CD4-positive, alpha-beta T cell treated with Interleukin-2 at 100 ng/mL for 4 hours (primary cell): Measurements from ENCODE around the gene SEPSECS.

ENCODE experiments used
- DNase-seq: peaks from one replicate; pipeline ENCODE4 v3.0.0-alpha.2; 2020; ENCODE audit warnings: low spot score

SEPSECS gene

DNA sequence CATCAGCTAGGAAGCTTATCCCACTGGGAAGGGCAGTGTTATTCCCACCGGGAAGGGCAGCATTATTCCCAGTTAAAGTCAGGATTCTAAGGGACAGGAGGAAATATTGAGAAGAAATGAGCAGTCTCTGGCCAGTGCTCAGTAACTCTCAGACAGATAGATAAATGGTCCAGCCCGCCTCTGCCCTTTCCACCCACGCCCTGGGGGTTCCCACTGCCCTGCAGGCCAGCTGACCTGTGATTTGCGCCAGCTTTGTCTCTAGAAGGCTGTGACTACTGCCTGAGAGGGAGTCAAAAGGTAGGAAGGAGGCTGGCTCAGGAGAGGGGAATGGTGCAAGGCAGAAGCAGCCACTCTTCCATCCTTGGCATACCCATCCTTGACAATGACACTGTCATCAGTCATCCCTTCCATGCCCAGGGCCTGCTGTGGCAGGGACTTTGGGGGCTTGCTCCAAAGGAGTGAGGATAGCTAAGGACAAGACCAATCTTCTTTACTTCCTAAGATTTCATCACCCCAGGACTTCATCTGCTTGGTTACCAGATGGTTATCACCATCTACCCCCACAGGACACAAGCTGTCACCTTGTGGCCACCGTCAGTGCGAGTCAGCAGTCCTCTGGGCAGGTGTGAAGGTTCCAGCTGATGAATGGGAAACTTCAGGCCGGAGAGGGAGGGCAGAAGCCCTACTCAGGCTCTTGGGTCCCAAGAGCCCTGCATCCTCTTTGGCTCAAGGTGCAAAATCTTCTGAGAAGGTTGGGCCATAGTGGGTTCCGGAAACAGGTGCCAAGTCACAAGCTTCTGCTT, 49.5 kb downstream of the SEPSECS start:
- DNase-seq = no peak

DNA sequence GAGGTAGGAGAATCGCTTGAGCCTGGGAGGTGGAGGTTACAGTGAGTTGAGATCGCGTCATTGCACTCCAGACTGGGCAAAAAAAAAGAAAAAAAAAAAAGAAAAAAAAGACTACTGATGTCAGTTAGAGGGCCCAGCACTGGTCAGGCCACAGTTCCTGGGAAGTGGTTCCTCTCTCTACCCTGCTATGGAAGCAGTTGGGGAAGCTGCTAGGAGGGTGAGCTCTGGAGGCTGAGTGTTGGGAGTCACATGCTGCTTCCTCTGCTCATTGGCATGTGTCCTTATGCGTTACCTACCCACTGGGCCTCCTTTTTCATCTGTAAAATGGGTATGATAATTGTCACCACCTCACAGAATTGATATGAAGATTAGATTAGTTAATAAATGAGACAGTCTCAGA, 50.7 kb downstream of the SEPSECS start:
- no peak for DNase-seq

DNA sequence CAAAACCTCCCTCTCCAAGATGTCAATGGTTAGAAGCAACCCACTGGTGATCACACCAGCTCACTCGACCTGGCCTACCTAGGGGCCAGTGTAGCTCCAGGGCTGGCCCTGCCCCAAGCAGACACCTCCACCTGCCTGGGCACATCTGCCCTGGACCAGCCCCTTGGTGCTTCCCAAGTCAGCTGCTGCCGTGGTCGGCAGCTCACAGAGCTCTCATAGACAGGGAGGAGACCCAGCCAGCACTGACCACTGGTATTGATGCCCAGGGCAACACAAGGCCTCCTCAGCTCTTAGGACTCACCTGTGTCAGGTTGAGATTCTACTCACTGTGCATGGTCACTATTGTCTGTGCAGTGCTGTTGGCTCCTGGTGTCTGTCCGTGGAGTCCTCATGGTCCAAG, 51.7 kb downstream of the SEPSECS start:
- no peak for DNase-seq

DNA sequence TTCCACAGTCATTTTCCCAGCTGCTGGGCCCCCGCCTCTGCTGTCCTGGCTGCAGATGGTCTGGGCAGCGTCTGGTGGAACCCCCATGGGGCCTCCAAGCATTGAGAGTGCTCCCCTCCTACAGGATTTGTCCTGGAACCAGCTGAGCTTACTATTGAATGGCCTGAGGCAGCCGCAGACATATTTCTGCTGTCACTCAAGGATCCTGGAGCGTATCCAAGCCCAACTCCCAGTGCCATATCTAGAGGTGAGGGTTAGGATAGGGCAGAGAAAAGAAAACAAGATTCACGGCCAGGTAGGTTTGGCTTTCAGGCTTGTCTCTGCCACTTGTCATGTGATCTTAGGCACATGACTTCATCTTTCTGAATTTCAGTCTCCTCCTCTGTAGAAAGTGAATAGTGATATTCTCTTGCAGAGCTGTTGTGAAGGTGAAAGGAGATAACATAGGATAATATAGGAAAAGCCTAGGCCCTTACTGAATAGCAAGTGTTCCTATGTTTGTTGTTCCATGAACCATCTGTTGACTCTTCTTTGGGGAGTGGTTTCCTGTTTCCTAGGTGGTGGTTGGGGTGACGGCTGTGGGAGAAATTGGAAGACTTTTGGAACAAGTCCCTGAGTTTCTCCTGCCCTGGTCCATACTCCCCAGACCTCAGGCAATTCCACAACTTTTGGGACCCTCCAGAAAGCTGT, 52.3 kb downstream of the SEPSECS start:
- no peak for DNase-seq

DNA sequence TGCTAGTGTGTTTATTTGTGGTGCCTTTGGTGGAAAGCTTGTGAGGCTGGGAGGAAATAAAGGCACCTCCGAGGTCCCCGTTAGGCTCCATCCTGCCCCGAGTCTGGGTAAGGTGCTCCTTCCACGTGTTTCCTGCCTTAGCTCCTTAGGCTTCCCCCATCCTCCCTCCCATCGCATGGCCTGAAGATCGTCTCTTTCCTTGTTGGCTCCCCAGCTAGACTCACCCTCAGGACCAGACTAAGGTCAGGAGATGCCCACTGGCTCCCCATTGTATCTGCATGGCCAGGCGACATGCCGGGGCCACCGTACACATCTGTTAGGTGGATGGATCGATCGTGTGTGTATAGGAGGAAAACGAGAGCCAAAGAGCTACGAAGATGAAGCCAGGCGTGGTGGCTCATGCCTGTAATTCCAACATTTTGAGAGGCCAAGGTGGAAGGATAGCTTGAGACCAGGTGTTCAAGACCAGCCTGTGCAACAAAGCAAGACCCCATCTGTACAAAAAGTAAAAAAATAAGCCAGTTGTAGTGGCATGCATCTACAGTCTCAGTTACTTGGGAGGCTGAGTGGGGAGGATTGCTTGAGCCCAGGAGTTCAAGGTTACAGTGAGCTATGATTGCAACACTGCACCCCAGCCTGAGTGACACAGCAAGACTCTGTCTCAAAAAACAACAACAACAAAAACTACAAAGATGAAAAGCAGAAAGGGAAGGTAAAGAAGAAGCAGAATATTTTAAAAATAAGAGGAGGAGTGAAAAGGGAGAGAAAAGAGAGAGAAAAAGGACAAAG, 53.7 kb downstream of the SEPSECS start:
- no peak for DNase-seq

DNA sequence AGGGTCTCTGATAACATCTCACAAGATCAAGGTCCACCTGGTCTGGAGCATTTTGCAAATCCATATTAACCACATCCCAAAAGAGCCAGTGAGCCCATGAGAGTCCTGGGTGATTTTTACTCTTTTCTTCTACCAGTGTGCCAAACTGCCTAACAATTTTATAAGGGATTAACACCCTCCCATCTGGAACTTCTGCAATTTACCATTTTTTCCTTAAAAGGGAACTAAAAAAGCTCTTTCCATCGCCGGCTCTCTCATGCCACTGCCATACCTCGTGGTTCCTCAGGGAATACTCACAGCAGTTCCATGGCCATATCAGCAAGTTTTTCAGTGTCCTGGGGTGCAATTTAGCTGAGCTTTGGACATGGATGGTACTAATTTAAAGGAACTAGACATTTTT, 55.7 kb downstream of the SEPSECS start:
- DNase-seq = no peak

DNA sequence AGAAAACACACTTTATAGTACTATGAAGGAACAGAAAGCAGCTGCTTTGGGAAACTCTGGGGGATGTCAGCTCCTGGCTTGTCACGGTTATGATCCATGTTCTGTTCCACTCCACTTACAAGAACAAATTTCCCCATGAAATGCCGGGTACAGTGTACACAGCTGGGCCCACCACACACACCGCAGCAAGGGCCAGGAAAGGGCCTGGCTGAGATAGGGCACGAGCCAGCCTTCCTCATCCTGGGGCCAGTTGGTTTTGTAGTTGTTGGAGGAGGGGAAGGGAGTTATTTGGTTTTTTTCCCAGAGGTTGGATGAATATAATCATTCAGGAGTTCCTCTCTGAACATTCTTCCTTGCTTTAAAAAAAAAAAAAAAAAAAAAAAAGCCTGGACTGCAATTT, 56.8 kb downstream of the SEPSECS start:
- no peak for DNase-seq

DNA sequence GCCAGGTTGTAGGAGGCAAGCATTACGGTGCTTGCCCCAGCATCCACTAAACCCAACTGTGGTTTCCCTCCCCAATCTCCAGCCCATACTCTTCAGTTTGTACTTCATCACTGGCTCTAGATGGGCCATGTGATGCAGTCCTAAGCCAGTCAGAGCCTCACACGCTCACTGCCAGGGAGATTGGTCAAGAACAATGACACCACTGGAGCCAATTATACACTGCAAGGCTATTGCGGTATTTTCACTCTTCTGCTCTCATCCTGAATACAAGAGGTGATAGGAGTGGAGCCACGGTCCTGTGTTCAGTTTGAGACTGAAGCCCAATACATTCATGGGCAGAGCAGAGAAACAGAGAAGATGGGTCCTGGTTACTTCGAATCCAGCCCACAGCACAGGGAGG, 58.4 kb downstream of the SEPSECS start:
- DNase-seq = no peak

DNA sequence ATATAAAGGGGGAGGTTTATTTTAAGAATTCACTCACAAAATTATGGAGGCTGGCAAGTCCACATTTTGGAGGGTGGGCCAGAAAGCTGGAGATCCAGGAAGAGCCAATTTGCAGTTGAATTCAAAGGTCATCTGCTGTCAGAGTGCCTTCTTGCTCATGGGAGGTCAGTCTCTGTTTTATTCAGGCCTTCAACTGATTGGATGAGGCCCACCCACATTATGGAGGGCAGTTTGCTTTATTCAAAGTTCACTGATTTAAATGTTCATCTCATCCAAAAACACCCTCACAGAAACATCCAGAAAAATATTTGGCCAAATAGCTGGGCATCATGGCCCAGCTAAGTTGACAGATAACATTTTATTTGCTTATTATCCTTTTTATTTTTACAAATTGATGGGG, 59.5 kb downstream of the SEPSECS start:
- DNase-seq = no peak

DNA sequence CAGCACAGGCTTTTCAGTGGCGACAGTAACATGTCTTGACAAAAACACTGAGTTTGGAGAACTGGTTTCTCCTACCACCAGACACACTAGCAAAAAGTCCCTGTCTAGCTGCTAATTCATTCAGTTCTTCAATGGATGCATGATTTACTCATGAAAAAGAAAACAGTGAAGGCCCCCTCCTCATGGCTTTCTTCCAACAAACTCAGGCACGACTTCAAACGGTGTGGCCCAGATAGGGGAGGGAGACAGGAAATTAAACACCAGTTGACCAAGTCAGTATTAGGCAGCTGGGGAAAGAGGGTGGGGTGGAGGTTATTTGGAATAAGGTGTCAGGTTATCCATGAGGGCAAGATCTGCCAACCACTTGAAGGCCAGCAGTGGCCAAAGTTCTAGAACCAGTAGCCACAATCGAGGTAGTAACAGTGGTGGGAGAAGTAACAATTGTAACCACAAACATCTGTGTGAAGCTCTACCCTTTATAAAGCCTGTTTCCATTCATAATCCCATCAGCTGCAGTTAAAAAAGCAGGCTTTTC, 60.2 kb downstream of the SEPSECS start:
- no peak for DNase-seq

DNA sequence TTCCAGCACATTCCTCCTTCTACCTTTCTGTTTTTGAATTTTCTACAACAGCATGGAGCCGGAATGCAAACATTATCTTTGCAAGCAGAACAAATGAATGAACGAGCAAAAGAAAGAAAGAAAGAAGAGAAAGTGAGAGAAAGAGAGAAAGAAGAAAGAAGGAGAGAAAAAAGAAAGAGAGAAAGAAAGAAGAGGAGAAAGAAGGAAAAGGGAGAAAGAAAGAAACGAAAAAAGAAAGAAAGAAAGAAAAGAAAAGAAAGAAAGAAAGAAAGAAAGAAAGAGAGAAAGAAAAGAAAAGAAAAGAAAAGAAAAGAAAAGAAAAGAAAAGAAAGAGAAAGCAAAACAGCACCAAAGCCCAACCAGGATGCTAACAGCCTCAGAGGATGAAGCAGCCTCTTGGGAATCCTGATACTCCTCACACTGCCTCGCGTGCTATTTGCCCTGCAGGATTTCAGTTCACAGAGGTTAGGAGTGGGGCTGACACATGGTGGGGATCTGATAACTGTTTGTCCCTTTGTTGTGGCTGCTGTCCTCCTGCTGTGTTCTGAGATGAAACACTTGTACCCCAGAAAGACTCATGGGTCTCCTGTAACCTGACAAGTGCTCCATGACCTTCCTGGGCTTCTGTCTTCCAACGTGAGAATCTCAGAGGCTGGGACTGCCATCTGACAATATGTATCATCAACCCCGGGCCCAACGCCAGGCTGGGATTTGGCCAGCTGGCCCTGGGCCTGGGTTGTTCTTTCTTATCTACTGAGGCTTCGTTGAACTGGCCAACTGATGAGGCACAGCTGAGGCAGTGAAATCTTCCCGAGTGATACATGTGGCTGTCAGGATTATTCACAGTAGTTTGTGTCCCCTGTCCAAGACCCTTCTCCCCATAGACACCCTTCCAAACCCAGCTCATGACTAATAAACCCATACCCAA, 61.0 kb downstream of the SEPSECS start:
- DNase-seq = no peak

DNA sequence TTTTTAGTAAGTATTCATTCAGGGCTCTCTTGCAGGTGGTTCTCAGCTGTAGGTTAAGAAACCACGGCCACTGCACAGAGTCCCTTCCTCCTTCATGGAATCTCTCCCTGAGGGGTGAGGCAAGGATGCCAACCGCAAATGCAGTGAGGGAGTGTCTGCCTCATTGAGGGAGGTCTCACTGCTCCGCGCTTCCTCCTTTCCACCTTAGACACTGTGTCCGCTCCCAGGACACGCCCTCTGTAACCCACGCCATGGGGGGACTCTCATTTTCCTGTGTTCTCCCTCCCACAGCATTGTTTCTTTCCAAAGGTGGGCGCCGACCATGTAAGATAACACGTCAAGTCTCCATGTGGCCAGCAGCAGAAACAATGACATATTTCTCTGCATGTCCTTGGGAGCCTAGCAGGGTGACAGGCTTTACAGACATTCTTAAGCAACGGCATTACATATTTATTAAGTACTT, 63.2 kb downstream of the SEPSECS start:
- no peak for DNase-seq

DNA sequence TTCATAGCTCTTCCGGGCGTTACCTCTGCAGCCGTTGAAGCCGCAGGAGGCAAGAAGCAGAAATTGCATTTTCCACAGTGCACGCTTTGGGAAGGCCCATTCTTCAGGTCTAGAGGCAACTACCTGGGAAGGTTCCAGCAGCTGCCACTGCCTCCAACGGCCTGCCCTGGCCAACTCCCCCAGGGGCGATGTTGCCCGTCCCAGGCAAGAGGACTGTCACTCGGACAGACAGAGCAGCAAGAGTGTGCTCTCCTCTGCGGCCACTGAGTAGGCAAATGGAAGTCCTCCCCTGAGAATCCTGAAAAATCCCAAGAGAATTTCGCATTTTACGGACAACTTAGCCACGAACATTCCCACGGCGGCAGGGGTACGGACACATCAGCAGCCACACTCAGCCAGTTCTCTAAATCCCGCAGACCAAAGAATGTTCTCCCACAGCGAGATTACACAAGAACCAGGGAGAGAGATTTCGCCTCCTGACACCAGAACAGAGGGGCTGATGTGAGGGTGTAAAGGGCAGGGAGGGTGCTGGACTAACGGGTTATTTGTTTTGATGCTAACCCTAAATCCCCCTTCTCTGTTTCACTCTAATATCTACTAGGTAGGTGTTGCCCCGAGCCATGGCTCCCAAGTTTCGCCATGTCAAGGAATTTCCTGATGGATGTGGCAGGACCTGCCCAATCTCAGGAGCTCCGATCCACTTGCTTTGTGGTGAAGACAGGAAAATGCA, 63.8 kb downstream of the SEPSECS start:
- no peak for DNase-seq

DNA sequence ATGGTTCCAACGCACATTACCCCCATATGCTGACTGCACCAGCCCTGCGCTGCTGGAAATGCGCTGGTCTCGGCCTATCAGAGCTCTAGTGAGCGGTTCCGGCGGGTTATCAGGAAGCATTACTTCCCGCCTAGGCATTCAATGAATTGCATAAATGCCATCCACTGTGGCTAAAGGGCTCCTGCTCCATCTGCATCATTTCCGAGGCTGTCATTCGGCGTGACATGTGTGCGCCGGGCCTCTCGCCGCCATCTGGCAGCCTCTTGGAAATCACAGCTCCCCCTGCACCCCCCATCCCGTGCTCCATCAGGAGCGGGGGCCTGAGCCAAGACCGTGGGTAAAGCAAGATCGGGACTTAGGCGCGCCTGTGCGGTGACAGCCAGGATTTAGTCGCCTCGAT, 64.4 kb downstream of the SEPSECS start:
- no peak for DNase-seq

DNA sequence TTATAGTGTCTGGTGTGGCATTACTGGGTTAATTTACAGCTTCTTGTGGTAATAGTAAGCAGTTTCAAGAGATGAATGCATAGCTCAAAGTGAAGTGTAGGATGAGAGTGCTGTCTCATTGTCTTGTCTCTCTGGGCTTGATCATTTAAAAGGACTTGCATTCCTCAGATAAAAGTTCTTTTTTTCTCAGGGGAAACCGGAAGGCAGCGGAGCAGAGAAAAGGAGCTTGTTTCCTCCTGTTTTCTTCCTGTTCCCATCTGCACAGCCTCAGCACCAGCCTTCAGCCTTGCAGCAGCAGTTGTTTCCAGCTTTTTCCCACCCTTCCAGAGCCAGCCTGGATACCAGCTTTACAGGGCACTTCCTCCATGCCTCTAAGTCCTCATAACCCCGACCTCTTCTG, 68.1 kb downstream of the SEPSECS start:
- DNase-seq = no peak

DNA sequence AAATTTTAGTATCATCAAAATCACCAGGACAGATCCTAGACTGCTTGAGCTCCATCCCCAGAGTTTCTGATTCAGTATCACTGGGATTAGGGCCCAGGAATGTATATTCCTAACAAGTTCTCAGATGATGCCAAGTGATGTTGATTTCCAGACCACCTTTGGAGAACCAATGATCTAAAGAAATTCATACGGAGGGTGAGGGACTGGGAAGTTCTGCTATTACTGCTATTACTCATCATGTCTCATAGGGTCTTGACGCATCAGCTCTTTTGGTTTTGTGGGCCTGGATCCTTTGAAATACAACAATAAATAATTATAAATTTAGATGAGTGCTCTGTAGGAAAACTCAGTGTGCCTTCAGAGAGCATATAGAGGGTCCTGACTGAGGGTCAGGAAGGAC, 69.7 kb downstream of the SEPSECS start:
- no peak for DNase-seq

DNA sequence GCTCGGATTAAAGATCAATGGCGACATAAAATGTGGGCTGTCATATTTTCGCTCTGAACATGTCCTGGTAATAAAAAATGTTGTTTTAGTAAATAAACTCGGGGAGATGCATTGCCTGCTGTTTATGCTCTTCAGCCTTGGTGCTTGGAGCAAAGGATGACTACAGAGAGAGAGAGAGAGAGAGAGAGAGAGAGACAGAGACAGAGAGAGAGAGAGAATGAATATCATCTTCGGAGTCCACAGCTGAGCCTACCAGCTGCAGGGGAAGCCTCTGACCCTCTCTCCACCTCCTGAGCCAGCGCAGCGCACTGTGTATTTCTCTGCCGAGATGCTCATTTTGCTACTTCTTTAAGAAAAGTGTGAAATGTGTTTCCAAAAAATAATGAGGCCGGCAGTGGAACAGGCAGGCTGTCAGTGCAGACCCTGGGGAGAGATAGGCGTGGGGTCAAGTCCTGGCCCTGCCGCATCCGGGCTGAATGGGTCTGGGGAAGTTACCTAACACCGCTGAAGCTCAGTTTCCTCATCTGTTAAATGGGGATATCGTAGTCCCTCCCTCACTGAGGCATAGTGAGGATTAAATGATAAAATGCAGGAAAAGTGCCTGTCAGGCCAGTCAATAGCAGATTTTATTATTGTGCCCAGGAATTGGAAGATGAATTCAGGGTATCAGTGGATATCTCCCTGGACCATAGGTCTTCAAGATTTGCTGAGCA, 71.0 kb downstream of the SEPSECS start:
- no peak for DNase-seq

DNA sequence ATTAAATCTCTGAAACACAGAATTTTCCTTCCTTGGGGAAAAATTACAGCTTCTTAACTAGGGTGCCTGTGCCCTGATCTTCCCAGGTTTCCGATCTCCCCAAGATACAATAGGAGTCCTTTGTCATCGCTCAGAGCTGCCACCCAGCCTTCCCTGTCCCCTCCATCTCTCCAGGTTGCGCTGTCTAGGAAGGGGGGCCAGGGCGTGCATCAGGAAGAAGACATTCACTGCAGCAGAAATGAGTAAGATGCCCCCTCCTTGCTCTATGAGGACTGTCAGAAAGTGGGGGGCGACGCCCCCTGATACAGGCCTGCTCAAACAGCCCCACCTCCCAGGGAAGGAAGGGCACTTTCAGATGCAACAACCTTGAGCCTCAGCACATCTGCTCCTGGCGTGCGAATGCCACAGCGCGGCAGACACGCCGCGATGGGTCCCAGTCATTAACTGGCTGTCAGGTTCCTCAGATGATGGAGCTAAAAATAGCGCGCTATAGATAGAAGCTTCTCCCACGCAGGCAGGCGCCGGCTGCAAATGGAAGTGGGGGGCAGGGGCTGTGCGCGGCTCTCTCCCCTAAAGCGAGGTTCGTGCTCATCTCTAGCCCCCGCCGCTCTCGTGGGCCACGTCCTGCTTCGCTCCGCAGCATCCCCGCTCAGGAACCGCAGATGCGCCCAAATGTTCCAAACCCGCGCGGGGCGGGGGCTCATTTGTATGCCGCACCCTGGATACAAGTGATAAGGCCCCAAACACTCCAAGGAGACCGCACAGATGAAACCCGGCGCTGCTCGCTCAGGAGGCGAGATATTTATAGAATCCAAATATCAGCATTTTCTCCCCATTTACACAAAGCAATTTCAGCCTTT, 71.9 kb downstream of the SEPSECS start:
- no peak for DNase-seq

DNA sequence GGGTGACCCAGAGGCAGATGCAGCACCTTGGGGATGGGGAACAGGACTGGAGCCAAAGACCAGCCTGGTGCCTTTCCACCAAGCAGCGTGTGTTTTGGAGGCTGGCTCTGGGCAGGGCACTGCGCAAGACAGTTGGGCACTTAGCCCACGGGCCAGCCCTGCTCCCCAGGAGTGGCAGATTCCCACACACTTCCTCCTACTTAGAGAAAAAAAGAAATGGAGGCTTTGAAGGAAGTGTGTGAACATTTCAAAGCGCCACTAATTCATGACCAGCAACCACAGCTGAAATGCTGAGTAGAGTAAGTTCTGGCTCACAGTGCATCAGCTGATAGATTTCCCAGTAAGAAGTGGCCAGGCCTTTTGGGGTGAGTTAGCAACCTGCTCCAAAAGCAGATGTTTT, 74.6 kb downstream of the SEPSECS start:
- DNase-seq = no peak
